Lower leg skin (tissue), 4 donors: ENCODE measurements around the gene FUT1. TPM values are rescaled to one million over a fixed set of nuclear protein-coding genes. Genes with fewer than 3 reads are reported as not detected.

ENCODE experiments used
- DNase-seq, 2 donors: peaks; one replicate each; pipeline ENCODE4 v3.0.0-alpha.2; 2019; ENCODE audit warnings: low spot score in 2 of 2
- H3K4me3 ChIP-seq: fragments of 200-600 bp; sonication (generic); 2 replicates; pipeline ENCODE4 v1.5.1; 2017; ENCODE audit warnings: mild to moderate bottlenecking, low read depth; ENCODE audit not compliant: poor library complexity, severe bottlenecking
- CTCF ChIP-seq, 3 donors: fragments of 450-650 bp; IDR thresholded peaks; one replicate each; pipeline ENCODE4 v1.5.1; 2016; ENCODE audit warnings: antibody characterized with exemption in 3 of 3, mild to moderate bottlenecking in 3 of 3, moderate library complexity in 2 of 3
- POLR2A ChIP-seq, 2 donors: fragments of 450-650 bp; IDR thresholded peaks; one replicate each; pipeline ENCODE4 v1.6.1; 2016 to 2017; ENCODE audit warnings: antibody characterized with exemption in 2 of 2, mild to moderate bottlenecking in 1 of 2, moderate library complexity in 1 of 2
- WGBS, 2 donors: methylation state at CpG; one replicate each; pipeline ENCODE4 v1.1.5; 2018; 5-methylcytosine and 5-hydroxymethylcytosine counted together
- intact Hi-C: fragments of 100-400 bp; cut with DNase I; formaldehyde crosslinking; loops from one replicate; pipeline ENCODE4 v1.15.0; 2023; ENCODE audit warnings: low total_unique reads
- total RNA-seq, 4 donors: library from RNA; depleted of rRNA; stranded (reverse); fragments of >200 nt; gene quantifications; one replicate each; pipeline ENCODE4 v1.1.0, GENCODE V29; 2016

Gene FUT1
- total RNA-seq, 4 donors from 2014 or later: 1.7 to 4.9 (median 3.5) TPM

GRCh38 chr19:48757741-48758144, 5.3 kb upstream of the FUT1 start:
- WGBS, 2 donors: 90 to 95% methylated on average over 7 to 12 of the region's 14 CpGs
- H3K4me3 ChIP-seq: no peak overlapping the region
- no peak for DNase-seq
- intact Hi-C loops: no loop called here
- no peak for TF ChIP-seq CTCF (IDR thresholded peaks at IDR 0.05)
- no peak for TF ChIP-seq POLR2A (IDR thresholded peaks at IDR 0.05)

GRCh38 chr19:48757089-48757675, 4.7 kb upstream of the FUT1 start:
- TF ChIP-seq CTCF (IDR thresholded peaks at IDR 0.05) (no peak), POLR2A (IDR thresholded peaks at IDR 0.05) (no peak)
- H3K4me3 ChIP-seq: no peak overlapping the region
- whole genome bisulfite sequencing, 2 donors: 84 to 85% methylated on average over 12 of the region's 12 CpGs
- intact Hi-C loops: no loop called here
- DNase-seq: no peak

DNA sequence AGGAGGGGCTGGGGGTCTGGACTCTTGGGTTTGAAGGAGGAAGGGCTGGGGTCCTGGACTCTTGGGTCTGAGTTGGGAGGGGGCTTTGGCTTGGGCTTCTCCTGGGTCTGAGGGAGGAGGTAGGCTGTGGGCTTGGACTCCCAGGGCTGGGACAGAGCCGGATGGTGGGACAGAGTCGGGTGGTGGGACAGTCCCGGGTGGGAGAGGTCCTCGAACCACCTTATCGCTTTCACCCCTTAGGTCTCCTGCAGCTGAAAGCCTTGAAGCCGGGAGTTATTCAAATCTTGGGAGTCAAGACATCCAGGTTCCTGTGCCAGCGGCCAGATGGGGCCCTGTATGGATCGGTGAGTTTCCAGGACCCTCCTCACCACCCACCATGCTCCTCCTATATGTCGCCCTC, 4.2 kb upstream of the FUT1 start:
- WGBS, 2 donors: 78 to 81% methylated on average over 8 to 9 of the region's 9 CpGs
- intact Hi-C loops: no loop called here
- DNase-seq: no peak
- no peak for TF ChIP-seq POLR2A (IDR thresholded peaks at IDR 0.05)
- no peak for TF ChIP-seq CTCF (IDR thresholded peaks at IDR 0.05)
- no peak overlapping the region for H3K4me3 ChIP-seq

DNA sequence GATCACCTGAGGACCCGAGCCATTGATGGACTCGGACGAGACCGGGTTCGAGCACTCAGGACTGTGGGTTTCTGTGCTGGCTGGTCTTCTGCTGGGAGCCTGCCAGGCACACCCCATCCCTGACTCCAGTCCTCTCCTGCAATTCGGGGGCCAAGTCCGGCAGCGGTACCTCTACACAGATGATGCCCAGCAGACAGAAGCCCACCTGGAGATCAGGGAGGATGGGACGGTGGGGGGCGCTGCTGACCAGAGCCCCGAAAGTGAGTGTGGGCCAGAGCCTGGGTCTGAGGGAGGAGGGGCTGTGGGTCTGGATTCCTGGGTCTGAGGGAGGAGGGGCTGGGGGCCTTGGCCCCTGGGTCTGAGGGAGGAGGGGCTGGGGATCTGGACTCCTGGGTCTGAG, 3.8 kb upstream of the FUT1 start:
- TF ChIP-seq POLR2A (IDR thresholded peaks at IDR 0.05) (no peak), CTCF (IDR thresholded peaks at IDR 0.05) (no peak)
- no peak overlapping the region for H3K4me3 ChIP-seq
- intact Hi-C loops: no loop called here
- DNase-seq: no peak
- WGBS, 2 donors: 94% methylated on average over 10 of the region's 11 CpGs

DNA sequence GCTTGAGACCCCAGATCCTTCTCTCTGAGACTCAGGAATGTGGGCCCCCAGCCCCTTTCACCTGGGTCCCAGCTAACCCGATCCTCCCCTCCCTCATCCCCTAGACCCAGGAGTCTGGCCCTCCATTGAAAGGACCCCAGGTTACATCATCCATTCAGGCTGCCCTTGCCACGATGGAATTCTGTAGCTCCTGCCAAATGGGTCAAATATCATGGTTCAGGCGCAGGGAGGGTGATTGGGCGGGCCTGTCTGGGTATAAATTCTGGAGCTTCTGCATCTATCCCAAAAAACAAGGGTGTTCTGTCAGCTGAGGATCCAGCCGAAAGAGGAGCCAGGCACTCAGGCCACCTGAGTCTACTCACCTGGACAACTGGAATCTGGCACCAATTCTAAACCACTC, 3.3 kb upstream of the FUT1 start:
- 68 to 79% methylated on average over 5 of the region's 5 CpGs for WGBS, 2 donors
- TF ChIP-seq CTCF (IDR thresholded peaks at IDR 0.05) (no peak), POLR2A (IDR thresholded peaks at IDR 0.05) (no peak)
- intact Hi-C loops: no loop called here
- no peak overlapping the region for H3K4me3 ChIP-seq
- no peak for DNase-seq

DNA sequence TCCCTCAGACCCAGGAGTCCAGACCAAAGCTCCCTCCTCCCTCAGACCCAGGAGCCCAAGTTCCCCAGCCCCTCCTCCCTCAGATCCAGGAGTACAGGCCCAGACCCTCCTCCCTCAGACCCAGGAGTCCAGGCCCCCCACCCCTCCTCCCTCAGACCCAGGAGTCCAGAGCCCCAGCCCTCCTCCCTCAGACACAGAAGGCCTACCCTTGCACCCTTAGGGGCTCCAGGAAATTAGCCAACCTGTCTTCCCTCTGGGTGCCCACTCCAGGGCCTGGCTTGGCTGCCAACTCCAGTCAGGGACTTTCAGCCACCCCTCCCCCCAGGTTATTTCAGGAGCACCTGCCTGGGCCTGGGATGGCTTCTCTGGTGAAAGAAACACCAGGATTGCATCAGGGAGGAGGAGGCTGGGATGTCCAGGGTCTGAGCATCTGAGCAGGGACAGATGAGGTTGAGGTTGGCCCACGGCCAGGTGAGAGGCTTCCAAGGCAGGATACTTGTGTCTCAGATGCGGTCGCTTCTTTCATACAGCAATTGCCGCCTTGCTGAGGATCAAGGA, 2.7 kb upstream of the FUT1 start, which contains the start of gene FGF21:
TSS of gene FGF21 (plus strand) at position 441 of the 558 bp plus-strand sequence. CDS start 713 bp downstream, outside the sequence.
- no peak for DNase-seq
- WGBS, 2 donors: 79 to 81% methylated on average over 4 of the region's 4 CpGs

More for the DNA sequence above, 2.7 kb upstream of the FUT1 start, which contains the start of gene FGF21:
- intact Hi-C loops: no loop called here
- TF ChIP-seq CTCF (IDR thresholded peaks at IDR 0.05) (no peak), POLR2A (IDR thresholded peaks at IDR 0.05) (no peak)
- no peak within 1 kb of the TSS for H3K4me3 ChIP-seq
